DMS 273 (cell line): Measurements from ENCODE around the gene GALNT9.
"Not testable (repeated sequence)": the region's sequence is repeated elsewhere in the genome, so short reads cannot be mapped to it uniquely, and the experiment has no call there.

Experiments used
- DNase-seq: peaks from one replicate; lab custom pipeline; 2025; ENCODE audit not compliant: unreplicated experiment; lab: John Stamatoyannopoulos, UW

Gene GALNT9

GRCh38 chr12:132267873-132268272 is 61.5 kb downstream of the GALNT9 start:
- DNase-seq = no peak

DNA sequence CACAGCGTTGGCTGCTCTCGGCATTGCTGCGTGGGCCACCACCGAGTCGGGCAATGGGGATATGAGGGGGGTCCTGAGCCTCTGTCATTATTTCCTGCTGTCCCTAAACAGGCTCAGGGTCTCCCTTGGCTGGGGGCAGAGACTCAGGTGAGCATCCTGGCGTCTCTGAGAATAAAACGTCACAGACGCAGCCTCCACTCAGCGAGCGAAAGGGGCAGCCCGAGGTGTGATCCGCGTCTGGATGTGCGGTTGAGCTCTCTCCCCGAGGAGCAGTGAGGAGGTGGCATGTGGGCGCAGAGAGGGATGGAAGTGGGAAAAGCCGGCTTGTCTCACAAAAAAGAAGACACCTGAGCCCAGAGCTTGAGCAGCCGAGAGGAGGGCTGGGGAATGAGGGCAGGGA is 62.6 kb downstream of the GALNT9 start:
- DNase-seq = no peak

DNA sequence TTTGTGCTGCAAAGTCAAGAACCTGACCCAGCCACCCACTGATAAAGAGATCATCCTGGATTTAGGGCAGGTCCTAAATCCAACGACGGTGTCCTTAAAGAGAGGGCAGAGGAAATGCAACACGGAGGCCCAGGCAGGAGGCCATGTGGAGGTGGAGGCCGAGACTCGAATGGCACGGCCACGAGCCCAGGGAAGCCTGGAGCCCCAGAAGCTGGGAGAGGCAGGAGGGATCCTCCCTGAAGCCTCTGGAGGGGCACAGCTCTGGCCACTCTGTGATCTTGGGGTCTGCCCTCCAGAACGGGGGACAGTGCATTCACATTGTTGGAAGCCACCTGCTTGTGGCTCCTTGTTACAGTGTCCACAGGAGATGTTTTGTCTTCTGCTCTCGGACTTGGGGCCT is 63.0 kb downstream of the GALNT9 start:
- DNase-seq = no peak

DNA sequence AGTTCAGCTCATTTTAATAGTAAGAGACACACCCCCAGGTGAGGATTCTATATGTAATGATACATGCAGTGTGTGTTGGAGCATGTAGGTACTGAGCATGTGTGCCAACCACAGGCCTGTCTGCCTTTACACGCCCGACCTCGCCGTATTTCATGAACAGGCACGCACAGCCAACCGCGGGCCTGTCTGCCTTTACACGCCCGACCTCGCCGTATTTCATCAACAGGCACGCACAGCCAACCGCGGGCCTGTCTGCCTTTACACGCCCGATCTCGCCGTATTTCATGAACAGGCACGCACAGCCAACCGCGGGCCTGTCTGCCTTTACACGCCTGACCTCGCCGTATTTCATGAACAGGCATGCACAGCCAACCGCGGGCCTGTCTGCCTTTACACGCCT is 63.6 kb downstream of the GALNT9 start:
- DNase-seq = not testable (repeated sequence)

DNA sequence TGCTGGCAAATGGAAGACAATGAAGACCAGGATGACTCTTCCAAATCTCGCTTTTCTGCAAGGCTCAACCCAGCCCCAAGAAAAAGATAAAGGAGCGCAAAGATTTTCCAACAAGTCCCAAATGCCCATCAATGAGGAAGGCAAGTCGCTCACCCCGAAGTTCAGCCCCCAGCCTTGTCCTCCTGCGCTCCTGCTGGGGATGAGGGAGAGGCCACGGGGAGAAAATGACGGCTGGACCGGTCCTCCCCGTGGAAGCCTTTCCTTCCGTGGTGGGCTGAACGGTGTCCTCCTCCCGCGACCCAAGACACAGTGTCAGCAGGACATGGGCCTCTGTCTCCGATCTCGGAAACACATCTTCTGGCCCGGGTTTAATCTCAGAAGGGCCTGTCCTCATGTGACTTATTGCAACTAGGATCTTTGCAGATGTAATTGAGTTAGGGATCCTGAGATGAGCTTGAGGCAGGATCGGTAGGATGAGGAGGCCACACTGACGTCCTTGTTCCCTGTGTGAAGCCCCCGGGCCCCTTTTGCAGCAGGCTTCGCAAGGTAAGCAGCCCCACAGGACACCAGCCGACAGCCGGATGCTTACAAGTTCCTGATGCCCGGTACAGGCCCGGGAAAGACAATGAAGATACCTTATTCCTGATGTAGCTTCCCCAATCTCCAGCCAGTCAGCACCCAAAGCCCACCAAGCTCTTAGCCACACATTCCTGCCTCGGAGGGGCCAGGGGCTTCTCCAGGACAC is 64.2 kb downstream of the GALNT9 start:
- DNase-seq = no peak

GRCh38 chr12:132264086-132265010 is 65.0 kb downstream of the GALNT9 start:
- no peak for DNase-seq

DNA sequence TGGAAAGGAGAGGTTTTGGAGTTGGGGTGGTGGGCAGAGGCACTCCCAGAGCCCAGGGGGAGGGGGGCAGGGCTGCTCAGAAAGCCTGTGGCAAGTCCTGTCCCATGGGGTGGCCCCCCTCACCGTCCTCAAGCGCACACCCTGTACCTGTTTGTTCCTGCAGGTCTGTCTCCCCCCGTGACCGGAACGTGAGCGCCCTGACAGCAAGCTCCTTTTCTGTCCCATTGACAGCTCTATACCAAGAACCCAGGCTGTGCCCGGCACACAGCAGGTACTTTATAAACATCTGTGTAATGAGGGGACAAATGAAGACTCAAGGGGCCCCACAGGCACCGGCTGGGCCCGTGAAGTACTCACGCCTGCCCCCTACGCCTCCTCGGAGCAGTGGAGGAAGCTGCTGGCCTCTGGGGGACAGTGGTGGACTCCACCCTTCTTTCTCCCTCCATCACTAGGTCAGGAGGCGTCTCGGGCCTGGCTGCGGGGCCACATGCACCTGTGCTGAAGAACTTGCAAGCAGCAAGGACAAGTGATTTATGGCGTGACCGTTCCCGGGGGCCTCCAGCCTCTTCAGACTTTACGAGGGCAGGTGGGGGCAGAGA is 65.8 kb downstream of the GALNT9 start:
- no peak for DNase-seq

DNA sequence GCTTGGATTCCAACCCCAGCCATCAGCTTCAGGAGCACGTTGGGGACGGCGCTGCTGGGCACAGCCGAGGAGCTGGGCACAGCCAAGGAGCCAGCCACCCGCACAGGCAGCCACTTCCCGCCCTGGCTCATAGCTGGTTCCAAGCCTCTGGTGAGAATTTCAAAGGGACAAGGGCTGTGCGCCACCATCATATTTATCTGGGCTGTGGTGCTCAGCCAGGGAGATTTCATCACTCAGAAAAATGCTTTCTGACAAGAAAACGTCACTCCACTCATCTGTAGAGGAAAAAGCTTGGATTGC is 66.4 kb downstream of the GALNT9 start:
- DNase-seq = no peak

DNA sequence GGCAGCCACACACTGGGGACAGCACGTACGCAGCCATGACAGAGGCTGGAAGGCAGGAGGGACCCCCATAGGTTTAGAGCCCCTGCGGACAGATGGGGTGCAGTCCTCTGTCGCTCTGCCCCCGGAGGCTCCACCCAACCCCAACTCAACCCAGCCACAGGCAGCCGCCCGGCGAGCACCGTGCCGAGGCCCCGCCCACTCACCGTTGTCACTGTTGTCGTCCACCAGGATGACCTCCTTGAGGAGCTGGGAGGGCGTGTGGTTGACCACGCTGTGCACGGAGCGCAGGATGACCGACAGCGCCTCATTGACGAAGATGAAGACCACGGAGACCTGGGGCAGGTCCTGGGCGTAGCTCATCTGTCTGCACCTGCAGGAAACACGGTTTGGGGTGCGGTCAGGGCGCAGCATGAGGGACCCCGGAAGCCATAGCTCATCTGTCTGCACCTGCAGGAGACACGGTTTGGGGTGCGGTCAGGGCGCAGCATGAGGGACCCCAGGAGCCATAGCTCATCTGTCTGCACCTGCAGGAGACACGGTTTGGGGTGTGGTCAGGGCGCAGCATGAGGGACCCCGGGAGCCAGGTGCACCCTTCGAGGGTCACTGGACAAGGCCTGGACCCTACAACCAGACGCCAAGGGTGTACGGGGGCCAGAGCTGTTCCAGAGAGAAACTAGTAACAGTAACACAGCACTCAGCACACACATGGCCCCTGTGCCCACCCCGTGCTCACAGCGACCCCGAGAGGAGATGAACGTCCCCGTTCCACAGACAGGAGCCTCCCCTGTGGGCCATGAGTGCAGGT is 66.9 kb downstream of the GALNT9 start:
- no peak for DNase-seq

DNA sequence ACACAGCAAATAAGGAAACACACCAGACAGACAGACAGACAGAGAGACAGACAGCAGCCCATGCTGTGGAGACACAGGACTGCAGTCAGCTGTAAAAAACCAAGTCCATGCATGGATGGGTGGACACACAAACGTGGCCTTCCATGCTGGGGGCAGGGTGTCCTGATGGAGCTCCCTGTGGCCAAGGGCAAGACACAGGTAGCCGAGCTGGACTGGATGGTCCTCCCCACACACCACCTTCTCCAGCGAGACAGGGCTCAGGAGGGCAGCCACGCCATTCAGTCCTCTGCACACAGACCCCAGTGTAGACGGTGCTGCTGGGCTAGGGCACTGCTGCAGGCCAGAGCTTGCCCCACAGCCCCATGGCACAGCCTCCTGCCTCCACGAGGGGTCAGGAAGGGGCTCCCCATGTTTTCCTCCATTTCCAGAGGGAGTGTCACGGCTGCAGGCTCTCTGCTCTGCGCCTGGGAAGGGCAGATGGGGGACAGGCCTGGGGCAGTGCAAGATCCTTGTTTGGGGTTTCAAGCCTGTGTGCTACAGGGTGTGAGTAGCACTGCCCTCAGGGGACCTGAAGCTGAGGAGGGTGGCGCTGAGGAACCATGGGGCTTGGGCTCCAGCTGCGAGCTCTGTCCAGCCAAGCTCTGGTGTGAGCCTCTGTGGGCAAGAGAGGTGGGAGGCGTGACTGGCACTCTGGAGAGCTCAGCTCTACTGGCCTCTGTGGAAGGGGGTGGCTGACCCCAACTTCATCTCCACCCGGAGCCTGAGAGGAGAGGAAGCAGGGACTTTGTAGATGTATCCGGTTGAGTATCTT is 67.9 kb downstream of the GALNT9 start:
- no peak for DNase-seq

DNA sequence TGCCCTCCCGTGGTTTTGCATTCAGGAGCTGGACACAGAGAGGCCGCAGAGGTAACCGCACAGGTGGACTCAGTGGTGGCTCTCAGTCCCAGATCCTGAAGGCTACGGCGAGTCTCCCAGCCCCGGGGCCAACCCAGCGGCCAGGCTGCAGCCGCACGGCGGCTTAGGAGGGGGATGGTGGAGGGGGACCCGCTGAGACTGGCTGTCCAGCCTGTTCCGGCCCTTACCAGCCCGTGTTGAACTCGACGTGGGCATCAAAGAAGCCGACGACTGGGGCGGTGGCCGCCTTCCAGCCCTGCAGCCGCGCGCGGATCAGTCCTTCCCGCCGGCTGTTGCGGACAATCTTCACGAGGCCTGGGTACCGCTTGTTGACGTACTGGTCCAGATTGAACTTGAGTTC is 68.7 kb downstream of the GALNT9 start:
- no peak for DNase-seq

DNA sequence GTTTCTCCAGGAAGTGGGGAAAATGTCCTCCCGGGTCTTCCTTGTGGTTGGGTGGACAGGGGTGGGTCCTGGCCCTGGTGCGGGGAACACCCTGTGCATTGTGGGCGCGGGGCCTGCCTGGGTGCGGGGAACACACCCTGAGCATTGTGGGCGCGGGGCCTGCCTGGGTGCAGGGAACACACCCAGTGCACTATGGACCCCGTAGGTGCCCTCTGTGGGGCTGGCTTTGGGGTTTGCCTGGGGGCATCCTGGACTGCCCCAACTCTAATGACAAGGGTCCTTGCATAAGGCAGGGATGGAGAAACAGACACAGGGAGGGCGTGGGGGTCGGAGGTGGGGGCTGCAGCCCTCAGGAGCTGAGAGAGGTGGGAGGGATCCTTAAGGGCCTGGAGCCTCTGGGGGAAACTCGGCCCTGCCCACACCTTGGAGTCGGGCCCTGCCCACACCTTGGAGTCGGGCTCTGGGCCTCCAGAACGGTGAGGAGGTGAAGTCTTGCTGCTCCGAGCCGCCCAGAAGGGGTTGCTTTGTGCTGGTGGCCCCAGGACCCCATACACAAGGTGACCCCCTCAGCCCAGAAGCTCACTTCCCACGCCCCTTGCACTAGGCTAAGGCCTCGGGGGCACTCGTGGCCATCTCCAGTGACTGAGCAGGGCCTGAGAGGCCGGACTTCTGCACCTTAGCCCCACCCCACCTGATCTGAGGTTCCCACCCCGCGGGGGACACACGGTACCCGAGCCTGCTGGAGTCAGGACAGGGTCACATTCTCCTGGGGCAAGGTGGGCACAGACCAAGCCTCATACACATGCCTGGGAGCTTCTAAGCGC is 69.3 kb downstream of the GALNT9 start:
- no peak for DNase-seq

DNA sequence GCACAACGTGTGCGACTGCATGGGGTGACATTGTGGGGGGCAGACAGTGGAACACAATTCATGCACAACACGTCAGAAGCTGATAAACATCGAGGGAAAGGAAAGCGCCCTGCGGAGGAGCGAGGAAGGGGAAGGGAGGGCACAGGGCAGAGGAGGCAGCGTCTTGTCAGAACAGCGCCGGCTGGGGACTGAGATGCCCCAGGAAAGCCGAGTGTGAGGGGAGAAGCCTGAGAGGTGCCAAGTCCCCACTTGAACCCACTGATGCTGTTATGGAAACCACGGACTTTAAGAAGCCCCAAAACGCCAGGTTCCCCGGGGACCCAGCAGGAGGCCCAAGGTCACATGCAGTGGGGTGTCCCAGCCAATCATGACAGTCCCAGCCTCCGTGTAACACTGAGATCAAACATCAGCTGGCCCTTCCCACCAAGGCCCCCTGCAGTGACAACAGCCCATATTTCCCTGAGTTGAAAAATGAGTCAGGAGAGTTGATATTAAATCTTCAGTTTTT is 70.0 kb downstream of the GALNT9 start:
- no peak for DNase-seq

DNA sequence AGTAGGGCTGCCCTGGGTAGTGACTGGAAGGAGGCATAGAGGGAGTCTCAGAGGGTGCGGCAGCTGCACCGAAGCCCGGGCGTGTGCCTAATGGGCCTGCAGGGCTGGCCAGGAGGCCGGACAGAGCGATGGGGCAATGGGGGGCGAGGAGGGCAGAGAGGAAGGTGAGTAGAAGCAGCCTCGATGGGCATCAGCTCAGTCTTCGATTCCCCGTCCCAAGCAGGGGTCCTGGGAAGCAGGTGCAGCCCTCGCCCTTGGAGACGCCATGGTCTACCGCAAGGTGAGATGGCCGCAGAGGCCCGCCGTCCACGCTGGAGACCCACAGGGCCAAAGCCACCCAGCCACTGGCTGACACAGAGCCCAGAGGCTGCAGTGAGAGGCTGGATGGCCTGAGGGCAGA is 70.8 kb downstream of the GALNT9 start:
- DNase-seq = no peak

DNA sequence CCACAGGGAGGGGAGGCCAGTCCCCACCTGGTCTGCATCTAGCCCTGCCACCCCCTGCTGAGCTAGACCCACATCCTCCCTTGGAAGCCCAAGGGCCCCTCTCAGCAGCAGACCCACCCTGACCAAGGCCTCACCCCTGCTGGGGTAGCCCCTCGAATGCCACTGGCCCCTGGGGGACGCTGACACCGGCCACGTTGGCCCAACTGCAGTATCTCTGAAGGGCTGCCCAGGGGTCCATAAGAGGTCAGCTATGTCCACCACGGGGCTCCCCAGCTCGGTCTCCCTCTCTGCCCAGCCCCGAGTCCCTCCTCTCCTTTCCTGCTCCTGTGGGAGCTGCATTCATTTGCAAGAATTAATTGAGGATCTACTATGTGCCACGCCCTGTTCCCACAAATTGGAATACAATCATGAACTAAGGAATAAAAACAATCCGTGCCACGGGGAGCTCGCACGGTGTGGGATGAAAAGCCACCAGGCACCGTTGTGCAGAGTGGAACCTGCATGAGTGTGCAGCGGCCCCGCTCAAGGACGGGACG is 71.4 kb downstream of the GALNT9 start:
- no peak for DNase-seq

DNA sequence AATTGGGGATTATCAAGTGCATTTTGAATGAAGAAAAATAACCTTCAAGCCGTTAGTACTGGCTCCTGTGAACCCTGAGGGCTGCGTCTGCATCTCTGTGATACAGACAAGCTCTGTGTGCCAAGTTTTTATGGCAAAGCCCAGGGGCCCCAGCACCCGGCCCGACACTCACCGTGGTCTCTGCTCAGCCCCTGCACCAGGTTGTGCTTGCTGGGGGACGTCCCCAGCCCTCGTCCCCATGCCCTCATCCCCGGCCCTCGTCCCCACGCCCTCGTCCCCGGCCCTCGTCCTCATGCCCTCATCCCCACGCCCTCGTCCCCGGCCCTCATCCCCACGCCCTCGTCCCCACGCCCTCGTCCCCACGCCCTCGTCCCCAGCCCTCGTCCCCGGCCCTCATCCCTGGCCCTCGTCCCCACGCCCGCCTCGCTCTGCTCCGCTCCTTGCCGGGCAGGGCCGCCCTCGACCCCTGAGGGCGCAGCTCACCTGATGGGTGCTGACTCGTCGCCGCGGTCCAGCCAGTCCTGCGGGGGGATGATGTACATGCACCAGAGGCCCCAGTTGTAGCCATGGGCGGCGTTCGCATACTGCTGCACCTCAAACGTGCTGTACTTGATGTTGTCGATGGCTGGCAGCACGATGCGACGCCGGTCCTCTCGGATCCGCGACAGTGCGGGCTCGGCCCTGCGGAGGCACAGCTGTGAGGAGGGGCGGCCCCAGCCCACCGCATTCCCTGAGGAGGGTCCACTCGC is 72.0 kb downstream of the GALNT9 start:
- no peak for DNase-seq

DNA sequence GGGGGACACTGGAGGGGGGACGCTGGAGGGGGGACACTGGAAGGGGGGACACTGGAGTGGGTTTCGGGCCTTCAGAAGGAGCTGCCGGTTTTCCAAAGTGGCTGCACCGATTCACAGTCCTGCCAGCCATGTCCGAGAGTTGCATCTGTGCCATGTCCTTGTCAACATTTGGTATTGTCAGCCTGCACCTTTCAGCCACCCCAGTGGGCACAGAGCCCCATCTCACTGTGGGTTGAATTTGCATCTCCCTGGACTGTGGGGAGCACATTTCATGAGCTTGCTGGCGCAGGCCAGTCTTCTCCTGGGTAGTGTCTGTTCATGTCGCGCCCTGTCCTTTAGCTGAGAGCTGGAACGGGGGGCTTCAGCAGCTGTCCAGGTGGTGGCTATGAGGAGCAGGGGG is 72.7 kb downstream of the GALNT9 start:
- no peak for DNase-seq

GRCh38 chr12:132255642-132256041 is 73.7 kb downstream of the GALNT9 start:
- no peak for DNase-seq
